ENCODE data around the gene SYT9. TPM values are rescaled to one million over a fixed set of nuclear protein-coding genes. Genes with fewer than 3 reads are reported as not detected.

Gene SYT9
- total and polyA plus RNA-seq, 9 of the 15 experiments (the other 6 are each of a cell fraction or from before 2014, with no cell fraction given) = 0.01 TPM; not detected in 8

DNA sequence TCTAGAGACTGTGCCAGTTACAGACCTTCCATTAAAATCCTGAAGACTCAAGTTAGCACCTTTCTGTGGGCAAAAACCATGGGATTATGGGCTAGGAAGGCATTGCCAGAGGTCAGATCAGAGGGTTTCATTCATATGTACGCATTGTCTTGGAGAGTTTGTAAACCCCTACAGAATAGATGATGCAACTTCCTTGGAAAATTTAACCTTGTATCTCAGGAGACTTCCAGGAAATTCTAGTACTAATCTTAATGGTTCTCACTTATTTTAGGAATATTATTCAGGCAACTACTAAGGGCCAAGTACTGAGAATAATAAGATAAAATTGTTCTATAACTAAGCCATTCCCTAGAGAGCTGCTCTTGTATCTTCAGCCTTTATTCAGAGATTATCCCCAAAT lies 240.5 kb downstream of the SYT9 start:
- Histone ChIP-seq H3K27me3 (ENCODE audit: control insufficient read depth in 2 of 2, insufficient read depth in 2 of 2, low read length in 2 of 2) (peaks cover 0 to 6% of the 10 kb centered on the region in 2 experiments; a peak in 2 of 5 replicates), H3K4me2 (ENCODE audit: insufficient read depth, low read length) (no peak overlapping the region), H3K27ac (ENCODE audit: extremely low read depth, low read depth, low read length) (no peak overlapping the region), H4K20me1 (replicated peaks; ENCODE audit: control insufficient read depth, insufficient read depth, low read length) (no peaks in the 10 kb centered on the region; the same call in 1 of the 2 replicates), H3K36me3 (ENCODE audit: control insufficient read depth, insufficient read depth, low read length) (no peaks in the 10 kb centered on the region), H3K4me1 (replicated peaks in 1 of 2; ENCODE audit: control insufficient read depth in 2 of 2, insufficient read depth in 2 of 2, low read length in 2 of 2) (peaks cover 0 to 3% of the 10 kb centered on the region in 2 experiments; a peak in 2 of 5 replicates), H2AFZ (ENCODE audit: low read depth, low read length) (no peak overlapping the region), H3K9ac (ENCODE audit: insufficient read depth in 1 of 2, low read depth in 2 of 2, low read length in 2 of 2) (no peak overlapping the region), H3K9me3 (replicated peaks; ENCODE audit: control insufficient read depth, insufficient read depth, low read depth, low read length) (no peaks in the 10 kb centered on the region), H3K4me3 (no peak overlapping the region), H3K9me1 (ENCODE audit: control insufficient read depth, insufficient read depth, low read length) (no peaks in the 10 kb centered on the region), H3K79me2 (ENCODE audit: control insufficient read depth, insufficient read depth, low read length) (no peaks in the 10 kb centered on the region)
- no TSS peak for BruUV-seq (replicated peaks)
- DNase-seq (ENCODE audit: extremely low read depth in 1 of 4, low spot score in 3 of 4) (no peak), ATAC-seq (no peak), FAIRE-seq (no peak)
- in situ Hi-C loops (cut with MboI) (no loop called here), intact Hi-C loops (cut with micrococcal nuclease) (no loop called here)
- 6% methylated on average over 1 of the region's 1 CpG for WGBS (ENCODE audit: insufficient coverage, low coverage, missing lambda C conversion rate)
- TF ChIP-seq ZNF589 (CRISPR knock-in tag; IDR thresholded peaks at IDR 0.05; ENCODE audit: low read depth) (no peak), MCM7 (IDR thresholded peaks at IDR 0.05) (no peak), SAFB (IDR thresholded peaks at IDR 0.05; ENCODE audit: borderline replicate concordance, low read depth, low read length) (no peak), ATF4 (CRISPR knock-in tag; IDR thresholded peaks at IDR 0.05) (0 out of 2 replicates have a peak, but pooled peaks have one; percentile 28), GABPA (tag; conservative IDR thresholded peaks at IDR 0.05; ENCODE audit: low read depth) (peak; percentile 25; the same call in 1 of the 2 replicates), CEBPG (CRISPR knock-in tag; IDR thresholded peaks at IDR 0.05) (no peak), CEBPG (tag; conservative IDR thresholded peaks at IDR 0.05 in 1 of 2, IDR thresholded peaks at IDR 0.05 in 1 of 2) (peak; percentile 75 to 77)
- TF ChIP-seq, protein P1, sequence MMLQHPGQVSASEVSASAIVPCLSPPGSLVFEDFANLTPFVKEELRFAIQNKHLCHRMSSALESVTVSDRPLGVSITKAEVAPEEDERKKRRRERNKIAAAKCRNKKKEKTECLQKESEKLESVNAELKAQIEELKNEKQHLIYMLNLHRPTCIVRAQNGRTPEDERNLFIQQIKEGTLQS (IDR thresholded peaks at IDR 0.05) = peak; percentile 31; the same call in 1 of the 2 replicates
- TF ChIP-seq, protein P1 (CRISPR knock-in tag; conservative IDR thresholded peaks at IDR 0.05) = no peak
- CTCF ChIA-PET (ENCODE audit: low intra/inter-chr PET ratio) = interaction anchor here (0.6 kb wide), 1 partner anchor 189 kb away, joined by 3 read pairs; no protein-coding TSS in a partner anchor
- POLR2A ChIA-PET = interaction anchor here (0.7 kb wide), 1 partner anchor 51 kb away, joined by 3 read pairs; no protein-coding TSS in a partner anchor
